HepG2 (cell line): ENCODE measurements around the gene FAM83E. TPM values are rescaled to one million over a fixed set of nuclear protein-coding genes. Genes with fewer than 3 reads are reported as not detected.

Source experiments
- ATAC-seq: fragments of 200-7000 bp; cut with Tn5 transposase; 3 replicates; pipeline ENCODE4 v1.9.1; 2020; ENCODE audit warnings: mild to moderate bottlenecking, moderate library complexity
- BruUV-seq: library from RNA; stranded (reverse); fragments of 400-500 nt; replicated peaks from 2 replicates; lab custom pipeline; 2021; lab: Mats Ljungman, UMichigan
- CTCF ChIA-PET: fragments of 300-600 bp; formaldehyde crosslinking; extraction: SDS; loops from one replicate; lab custom pipeline; 2021; ENCODE audit warnings: low total read pairs, inconsistent platforms, low intra/inter-chr PET ratio; lab: Yijun Ruan, JAX
- POLR2A ChIA-PET: fragments of 350-600 bp; sonication (Branson Sonifier 250); formaldehyde crosslinking; loops from one replicate; lab custom pipeline; 2020; ENCODE audit warnings: antibody characterized with exemption, inconsistent platforms; lab: Yijun Ruan, JAX
- DNase-seq: peaks from one replicate; pipeline ENCODE4 v3.0.0-alpha.2; 2015; ENCODE audit warnings: low spot score
- FAIRE-seq: peaks from 3 replicates; lab custom pipeline; 2011; peaks lifted over from hg19 to GRCh38; lab: Jason Lieb, UNC
- H2AFZ ChIP-seq: one replicate; pipeline ENCODE4 v1.6.1; 2011; ENCODE audit warnings: low read length, inconsistent platforms
- H3K27ac ChIP-seq: fragments of 300-600 bp; 3 replicates; pipeline ENCODE4 v1.8.0; 2011; ENCODE audit warnings: mixed run types, mild to moderate bottlenecking, mixed read lengths, low read length, inconsistent platforms; ENCODE audit not compliant: insufficient read depth; ENCODE audit errors: extremely low read length
- H3K27me3 ChIP-seq, 2 experiments: fragments of 200-600 bp in 1 of 2; 2 replicates in 1 of 2; 3 replicates in 1 of 2; pipeline versions ENCODE4 v1.6.0 to v1.8.0; 2011; ENCODE audit warnings: low read length in 2 of 2, mild to moderate bottlenecking in 2 of 2, moderate library complexity in 2 of 2, inconsistent platforms in 1 of 2; ENCODE audit not compliant: insufficient read depth in 2 of 2, control insufficient read depth in 1 of 2
- H3K36me3 ChIP-seq, 2 experiments: fragments of 200-600 bp in 1 of 2; replicated peaks in 1 of 2; 2 replicates in 1 of 2; 3 replicates in 1 of 2; pipeline versions ENCODE4 v1.5.1 to v1.8.0; 2011; ENCODE audit warnings: low read length in 2 of 2, inconsistent platforms in 1 of 2; ENCODE audit not compliant: insufficient read depth in 2 of 2, control insufficient read depth in 1 of 2
- H3K4me1 ChIP-seq: 2 replicates; pipeline ENCODE4 v1.5.1; 2012; ENCODE audit warnings: low read length, inconsistent platforms; ENCODE audit not compliant: insufficient read depth
- H3K4me2 ChIP-seq: 2 replicates; pipeline ENCODE4 v1.6.0; 2011; ENCODE audit warnings: low read depth, low read length, inconsistent platforms
- H3K4me3 ChIP-seq, 3 experiments: fragments of 200-600 bp in 1 of 3; sonication (generic), shearing (Covaris generic) in 1 of 3; replicated peaks in 1 of 3; 2 replicates each; pipeline ENCODE4 v1.5.1; 2011 to 2016; ENCODE audit warnings: low read length in 3 of 3, inconsistent platforms in 2 of 3, low read depth in 2 of 3, mild to moderate bottlenecking in 2 of 3, control low read depth in 1 of 3, mixed read lengths in 1 of 3; ENCODE audit not compliant: insufficient read depth in 1 of 3
- H3K79me2 ChIP-seq: one replicate; pipeline ENCODE4 v1.6.1; 2011; ENCODE audit warnings: low read length, inconsistent platforms; ENCODE audit not compliant: insufficient read depth
- H3K9ac ChIP-seq: 2 replicates; pipeline ENCODE4 v1.6.0; 2011; ENCODE audit warnings: mild to moderate bottlenecking, low read depth, low read length, inconsistent platforms; ENCODE audit not compliant: insufficient read depth
- H3K9me3 ChIP-seq: 2 replicates; pipeline ENCODE4 v1.5.1; 2012; ENCODE audit warnings: mild to moderate bottlenecking, low read length
- H4K20me1 ChIP-seq: 2 replicates; pipeline ENCODE4 v1.6.0; 2011; ENCODE audit warnings: inconsistent platforms, mild to moderate bottlenecking, low read length, moderate library complexity; ENCODE audit not compliant: insufficient read depth
- SOX6 ChIP-seq, 2 experiments: fragments of 450-650 bp in 1 of 2; sonication (generic) in 1 of 2; formaldehyde crosslinking in 1 of 2; IDR thresholded peaks; 2 replicates each; pipeline versions ENCODE4 v1.4.0 to v1.6.1; 2017 to 2020; ENCODE audit warnings: antibody characterized with exemption in 1 of 2, mild to moderate bottlenecking in 1 of 2, missing genetic modification reagents in 1 of 2
- ZBTB1 ChIP-seq: sonication (generic); formaldehyde crosslinking; IDR thresholded peaks from 2 replicates; pipeline ENCODE4 v1.4.0; 2020; ENCODE audit warnings: missing genetic modification reagents, borderline replicate concordance
- ZNF121 ChIP-seq: sonication (generic); formaldehyde crosslinking; IDR thresholded peaks from 2 replicates; pipeline ENCODE4 v1.5.0; 2020; ENCODE audit warnings: mild to moderate bottlenecking, missing genetic modification reagents
- ZNF784 ChIP-seq: sonication (generic); formaldehyde crosslinking; IDR thresholded peaks from 2 replicates; pipeline ENCODE4 v1.5.1; 2020; ENCODE audit warnings: missing genetic modification reagents, mild to moderate bottlenecking, borderline replicate concordance
- WGBS: methylation state at CpG from one replicate; pipeline ENCODE4 v1.1.6; 2017; ENCODE audit warnings: low lambda C conversion rate; 5-methylcytosine and 5-hydroxymethylcytosine counted together
- in situ Hi-C: cut with HindIII; loops from 2 replicates; pipeline ENCODE4 v1.10.0; 2017; ENCODE audit warnings: low pct_unique_long_range_greater_than_20kb; ENCODE audit not compliant: extremely low pct_ligation_motif_present
- intact Hi-C: fragments of 100-400 bp; cut with micrococcal nuclease; formaldehyde crosslinking; loops from one replicate; pipeline ENCODE4 v1.10.0; 2022; ENCODE audit not compliant: unreplicated experiment
- polyA plus RNA-seq, 8 experiments: library from polyadenylated mRNA; depleted of rRNA in 3 of 8; stranded (reverse) in 7 of 8; unstranded in 1 of 8; fragments of >200 nt; fragmentation: Illumina TruSeq in 4 of 8; extraction: Trizol in 4 of 8; gene quantifications; 2 replicates each; pipeline versions ENCODE4 v1.2.1 to v1.2.3, GENCODE V29; 2011 to 2016; ENCODE audit warnings: low read depth in 4 of 8, missing spikeins in 1 of 8, mixed read lengths in 1 of 8; ENCODE audit not compliant: insufficient read depth in 1 of 8
- total RNA-seq, 5 experiments: library from RNA; depleted of rRNA; stranded (reverse); fragments of >200 nt; fragmentation: Illumina TruSeq; extraction: Trizol; gene quantifications; 2 replicates each; pipeline ENCODE4 v1.2.3, GENCODE V29; 2016; ENCODE audit warnings: low read depth in 1 of 5

FAM83E gene
- total and polyA plus RNA-seq, 2 of the 13 experiments (the other 11 are each of a cell fraction or from before 2014, with no cell fraction given) = 0.18 to 0.60 TPM

- FAIRE-seq = no peak
- no peak overlapping the region for H3K27ac ChIP-seq
- TF ChIP-seq ZNF784 (CRISPR knock-in tag) = no peak
- 0 out of 2 replicates have a peak, but pooled peaks have one; percentile 24 for TF ChIP-seq ZNF121 (CRISPR knock-in tag)
- TF ChIP-seq, all 625 proteins: peak for 1
- ChIA-PET POLR2A (interaction anchor here (1.6 kb wide), 1 partner anchor 24 kb away, joined by 3 read pairs; the partner anchor contains the start of genes RPL18 and SPHK2), CTCF (no interaction called here)
- peaks cover 1 to 8% of the 10 kb centered on the region in 2 experiments; a peak in 4 of 5 replicates for H3K27me3 ChIP-seq
- H4K20me1 ChIP-seq = no peaks in the 10 kb centered on the region
- peaks cover 37% of the 10 kb centered on the region for H3K4me1 ChIP-seq
- no peak overlapping the region for H3K4me2 ChIP-seq
- no peaks in the 10 kb centered on the region for H3K9me3 ChIP-seq
- in situ Hi-C loops (no loop called here), intact Hi-C loops (no loop called here)
- H3K4me3 ChIP-seq = no peak overlapping the region
- 87% methylated on average over 5 of the region's 5 CpGs for WGBS
- no peak overlapping the region for H3K9ac ChIP-seq
- no TSS peak for BruUV-seq
- ATAC-seq = no peak
- DNase-seq = no peak
- no peaks in the 10 kb centered on the region for H3K79me2 ChIP-seq
- no peaks in the 10 kb centered on the region for H3K36me3 ChIP-seq
- no peak overlapping the region for H2AFZ ChIP-seq
These were observed 28.0 kb upstream of the FAM83E start for GRCh38 chr19:48642862-48643261.

- Histone ChIP-seq H3K36me3 (no peaks in the 10 kb centered on the region), H4K20me1 (no peaks in the 10 kb centered on the region), H3K9ac (no peak overlapping the region), H3K9me3 (no peaks in the 10 kb centered on the region), H3K4me2 (no peak overlapping the region), H3K27me3 (peaks cover 1 to 8% of the 10 kb centered on the region in 2 experiments; a peak in 4 of 5 replicates), H3K79me2 (no peaks in the 10 kb centered on the region), H3K4me1 (peaks cover 47% of the 10 kb centered on the region), H3K27ac (no peak overlapping the region), H3K4me3 (no peak overlapping the region), H2AFZ (no peak overlapping the region)
- TF ChIP-seq ZBTB1 (CRISPR knock-in tag) (no peak), SOX6 (IDR thresholded peaks at IDR 0.05) (no peak), SOX6 (CRISPR knock-in tag; IDR thresholded peaks at IDR 0.05) (no peak)
- no peak for DNase-seq
- ChIA-PET CTCF (no interaction called here), POLR2A (interaction anchor here (1.1 to 1.6 kb wide), 2 partner anchors 23 kb away, joined by 3 to 4 read pairs; partner anchors contain the start of genes RPL18 and SPHK2)
- in situ Hi-C loops (no loop called here), intact Hi-C loops (no loop called here)
- no peak for ATAC-seq
- FAIRE-seq = no peak
- 48% methylated on average over 2 of the region's 2 CpGs for WGBS
- BruUV-seq = no TSS peak
These were observed 27.0 kb upstream of the FAM83E start for GRCh38 chr19:48641850-48642249.
